ENCODE results near the gene PROSER2.

The PROSER2 gene

GRCh38 chr10:11908536-11908935 lies 85.4 kb downstream of the PROSER2 start:
- no peak for DNase-seq (ENCODE audit: low read depth)
- no peak for TF ChIP-seq CTCF (conservative IDR thresholded peaks at IDR 0.05; ENCODE audit: low read length)
- H3K4me3 ChIP-seq (ENCODE audit: low read length): no peak overlapping the region

- TF ChIP-seq CTCF (conservative IDR thresholded peaks at IDR 0.05; ENCODE audit: low read length): no peak
- no peak for DNase-seq (ENCODE audit: low read depth)
Observed at GRCh38 chr10:11908991-11909390, 85.8 kb downstream of the PROSER2 start.

GRCh38 chr10:11909618-11910017 lies 86.5 kb downstream of the PROSER2 start:
- TF ChIP-seq CTCF (conservative IDR thresholded peaks at IDR 0.05; ENCODE audit: low read length): no peak
- no peak for DNase-seq (ENCODE audit: low read depth)

More at GRCh38 chr10:11908991-11909390, 85.8 kb downstream of the PROSER2 start:
- H3K4me3 ChIP-seq (ENCODE audit: low read length): no peak overlapping the region

GRCh38 chr10:11910102-11910501 lies 86.9 kb downstream of the PROSER2 start:
- no peak for TF ChIP-seq CTCF (conservative IDR thresholded peaks at IDR 0.05; ENCODE audit: low read length)

More at GRCh38 chr10:11909618-11910017, 86.5 kb downstream of the PROSER2 start:
- no peak overlapping the region for H3K4me3 ChIP-seq (ENCODE audit: low read length)

GRCh38 chr10:11913079-11913641 lies 90.0 kb downstream of the PROSER2 start:
- DNase-seq (ENCODE audit: low read depth): peak; percentile 11
- no peak overlapping the region for H3K4me3 ChIP-seq (ENCODE audit: low read length)
- TF ChIP-seq CTCF (conservative IDR thresholded peaks at IDR 0.05; ENCODE audit: low read length): no peak

More at GRCh38 chr10:11910102-11910501, 86.9 kb downstream of the PROSER2 start:
- DNase-seq (ENCODE audit: low read depth): no peak
- no peak overlapping the region for H3K4me3 ChIP-seq (ENCODE audit: low read length)

- no peak for DNase-seq (ENCODE audit: low read depth)
- no peak overlapping the region for H3K4me3 ChIP-seq (ENCODE audit: low read length)
- TF ChIP-seq CTCF (conservative IDR thresholded peaks at IDR 0.05; ENCODE audit: low read length): no peak
Observed at GRCh38 chr10:11918384-11918783, 95.2 kb downstream of the PROSER2 start.

GRCh38 chr10:11919271-11919670 lies 96.1 kb downstream of the PROSER2 start:
- no peak for DNase-seq (ENCODE audit: low read depth)
- no peak overlapping the region for H3K4me3 ChIP-seq (ENCODE audit: low read length)
- no peak for TF ChIP-seq CTCF (conservative IDR thresholded peaks at IDR 0.05; ENCODE audit: low read length)

All from AG10803 (cell line).